ENCODE measurements around the gene ZFP69B.
A peak's percentile ranks its signal among the peaks of the same experiment; 100 is the strongest.
"Not testable (repeated sequence)": the region's sequence is repeated elsewhere in the genome, so short reads cannot be mapped to it uniquely, and the experiment has no call there.

ZFP69B gene

GRCh38 chr1:40435876-40436275, 14.4 kb upstream of the ZFP69B start:
- no peak for DNase-seq

DNA sequence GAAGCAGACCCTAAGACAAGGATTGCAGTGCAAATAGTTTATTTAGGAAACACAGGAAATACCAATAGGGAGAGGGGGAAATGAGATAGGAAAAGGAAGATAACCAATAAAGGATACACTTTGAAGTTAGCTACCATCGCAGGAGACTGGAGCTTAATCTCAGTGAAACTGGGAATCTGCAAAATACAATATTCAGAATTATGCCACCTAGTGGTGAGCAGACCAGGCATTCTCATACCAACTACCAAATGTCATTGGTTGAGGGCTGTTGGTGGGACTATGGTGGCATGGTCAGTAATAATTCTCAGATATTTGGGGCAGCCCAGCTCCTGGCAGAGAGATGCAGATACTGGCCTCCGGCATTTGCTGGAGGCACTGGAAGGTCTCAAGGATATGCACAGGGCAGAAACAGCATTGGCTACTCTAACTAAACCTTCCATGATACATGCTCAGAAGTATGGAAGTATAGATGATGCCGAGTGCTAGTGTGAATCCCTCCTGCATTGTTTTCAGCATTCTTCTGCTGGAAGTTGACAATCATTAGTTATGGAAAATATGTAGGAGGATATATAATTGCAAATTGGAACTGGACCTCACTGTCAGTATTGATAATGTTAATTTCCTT, 11.8 kb upstream of the ZFP69B start:
- peak; percentile 6 for DNase-seq

GRCh38 chr1:40439247-40439646, 11.0 kb upstream of the ZFP69B start:
- DNase-seq: no peak

GRCh38 chr1:40450495-40451237, 390 bp downstream of the ZFP69B start:
- DNase-seq: peak; percentile 19

DNA sequence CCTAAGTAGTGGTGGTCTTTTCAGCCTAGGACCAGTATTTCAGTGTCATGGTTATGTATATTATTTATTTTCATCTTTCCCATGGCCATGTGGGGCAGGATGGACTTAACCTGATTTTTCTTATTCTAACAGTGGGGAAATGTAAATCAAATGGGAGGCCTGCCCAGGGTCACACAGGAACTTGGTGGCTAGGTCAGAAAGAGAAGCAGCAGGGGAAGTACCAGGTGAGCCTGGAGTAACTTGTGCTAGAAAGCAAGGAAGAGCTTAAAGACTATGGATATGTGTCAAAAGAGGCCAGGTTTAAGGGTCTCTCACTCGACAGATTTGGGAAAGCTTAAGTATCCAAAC, 936 bp downstream of the ZFP69B start:
- no peak for DNase-seq

GRCh38 chr1:40454873-40455272, 4.6 kb downstream of the ZFP69B start:
- no peak for DNase-seq

- no peak for DNase-seq
Measured at GRCh38 chr1:40462956-40463590, 12.8 kb downstream of the ZFP69B start.

- DNase-seq: no peak
Measured at GRCh38 chr1:40469327-40469726, 19.1 kb downstream of the ZFP69B start.

- DNase-seq: no peak
Measured at GRCh38 chr1:40475268-40475667, 25.0 kb downstream of the ZFP69B start.

- peak; percentile 78 for DNase-seq
Measured at GRCh38 chr1:40476924-40477677, 26.8 kb downstream of the ZFP69B start, which contains the start of gene ZFP69. Gene ZFP69, plus strand, starts transcription at chr1:40477290. Its CDS starts 2,072 bp downstream, at chr1:40479362.

- DNase-seq: peak; percentile 16
Measured at GRCh38 chr1:40477678-40478053, 27.4 kb downstream of the ZFP69B start.

GRCh38 chr1:40478276-40478675, 28.0 kb downstream of the ZFP69B start:
- no peak for DNase-seq

- no peak for DNase-seq
Measured at GRCh38 chr1:40479156-40479555, 28.9 kb downstream of the ZFP69B start.

DNA sequence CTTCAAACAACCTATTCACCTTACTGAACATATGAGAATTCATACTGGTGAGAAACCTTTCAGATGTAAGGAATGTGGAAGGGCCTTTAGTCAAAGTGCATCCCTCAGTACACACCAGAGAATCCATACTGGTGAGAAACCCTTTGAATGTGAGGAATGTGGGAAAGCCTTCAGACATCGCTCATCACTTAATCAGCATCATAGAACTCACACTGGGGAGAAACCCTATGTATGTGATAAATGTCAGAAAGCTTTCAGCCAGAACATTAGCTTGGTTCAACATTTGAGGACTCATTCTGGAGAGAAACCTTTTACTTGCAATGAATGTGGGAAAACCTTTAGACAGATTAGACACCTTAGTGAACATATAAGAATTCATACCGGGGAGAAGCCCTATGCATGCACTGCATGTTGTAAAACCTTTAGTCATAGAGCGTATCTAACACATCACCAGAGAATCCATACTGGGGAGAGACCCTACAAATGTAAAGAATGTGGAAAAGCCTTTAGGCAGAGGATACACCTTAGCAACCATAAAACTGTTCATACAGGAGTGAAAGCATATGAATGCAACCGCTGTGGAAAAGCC, 45.1 kb downstream of the ZFP69B start:
- no peak for DNase-seq

- not testable (repeated sequence) for DNase-seq
Measured at GRCh38 chr1:40502651-40503050, 52.4 kb downstream of the ZFP69B start.

- no peak for DNase-seq
Measured at GRCh38 chr1:40507973-40508372, 57.7 kb downstream of the ZFP69B start.

DNA sequence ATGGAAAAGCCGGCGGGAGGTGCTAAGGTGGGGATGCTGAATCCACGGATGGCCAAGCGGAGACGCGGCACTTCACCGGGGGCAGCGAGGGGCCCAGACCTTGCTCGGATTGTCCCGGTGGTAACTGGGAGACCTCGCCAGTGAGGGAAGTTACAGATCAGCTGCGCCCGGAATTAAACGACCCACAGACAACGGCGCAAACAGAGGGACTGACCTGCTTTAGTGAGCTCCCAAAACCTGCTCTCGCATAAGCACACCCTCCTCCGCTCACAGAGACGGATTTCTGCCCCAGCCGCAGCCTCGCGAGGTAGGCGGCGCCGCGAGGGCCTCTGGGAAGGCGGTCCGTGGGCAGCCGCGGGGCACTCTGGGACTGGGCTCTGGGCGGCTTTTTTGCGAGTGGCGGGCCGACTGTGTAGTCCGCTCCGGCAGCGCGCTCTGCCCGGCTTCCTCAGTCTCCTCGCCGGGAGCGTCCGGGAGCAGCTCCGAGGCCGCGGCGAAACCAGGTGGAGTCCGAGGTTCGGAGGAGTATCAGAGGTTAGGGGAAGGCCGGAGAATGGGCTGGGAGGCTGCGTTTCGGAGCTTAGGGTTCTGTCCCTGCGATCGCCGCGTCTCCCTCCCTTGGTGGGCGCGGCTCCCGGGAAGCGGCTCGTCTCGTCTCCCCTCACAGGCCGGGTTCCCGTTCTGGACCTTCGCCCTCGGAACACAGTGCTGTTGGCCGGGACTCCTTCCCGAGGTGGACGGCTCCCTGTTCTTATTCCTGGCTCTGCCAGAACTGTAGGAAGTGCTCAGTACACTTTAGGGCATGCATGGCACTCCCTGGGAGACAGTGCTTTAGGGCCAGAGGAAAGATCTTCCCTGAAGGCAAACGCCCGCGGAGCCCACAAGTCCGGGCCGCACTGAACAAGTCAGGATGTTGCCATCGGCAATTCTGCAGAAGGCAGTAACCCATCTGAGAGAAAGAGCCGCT, 58.4 kb downstream of the ZFP69B start, which contains the start of gene EXO5:
Gene EXO5 (plus strand): TSS at position 393 of the 967 bp plus-strand sequence. CDS start 5,778 bp downstream, outside the sequence.
- peak; percentile 81 for DNase-seq
